ENCODE measurements around the gene ETF1.
A peak's percentile ranks its signal among the peaks of the same experiment; 100 is the strongest.

DNA sequence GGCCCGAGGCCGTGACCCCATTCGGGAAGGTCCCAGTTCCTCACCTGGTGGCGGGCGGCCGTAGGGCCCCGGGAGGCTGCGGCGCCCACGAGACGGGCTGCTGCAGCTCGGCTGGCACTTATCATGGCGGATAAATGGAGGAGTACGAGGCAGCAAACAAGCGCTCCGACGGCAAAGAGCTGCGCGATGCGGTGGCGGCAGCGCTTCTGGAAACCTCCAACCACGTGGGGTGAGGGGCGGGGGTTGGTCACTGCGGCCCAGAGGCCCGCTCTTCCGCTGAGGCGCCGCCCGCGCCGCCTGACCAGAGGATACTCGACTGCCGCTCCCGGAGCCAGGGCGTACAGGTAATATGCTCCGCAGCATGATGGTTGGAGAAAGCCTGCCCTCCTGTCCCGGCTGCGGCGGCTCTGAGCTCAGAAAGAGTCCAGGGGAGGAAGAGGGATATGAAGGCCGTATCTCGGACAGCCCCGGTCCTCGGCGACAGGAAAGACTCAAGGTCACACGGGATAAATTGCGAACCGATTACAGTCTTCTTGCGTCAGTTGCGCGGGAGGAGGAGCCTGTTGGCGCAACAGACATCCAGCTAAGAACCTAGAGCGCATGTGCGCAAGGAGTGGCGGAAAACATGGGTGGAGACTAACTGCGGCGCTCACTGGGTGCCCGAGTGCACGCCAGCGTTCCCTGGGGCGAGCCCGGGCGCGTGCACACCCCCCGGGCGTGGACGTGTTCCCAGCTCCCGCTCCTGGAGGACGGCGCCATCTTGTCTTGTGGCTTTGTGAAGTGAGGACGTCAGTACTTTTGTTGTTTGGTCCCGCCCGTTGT, 32.4 kb upstream of the ETF1 start, which contains the start of gene HSPA9:
- TF ChIP-seq POLR2A (IDR thresholded peaks at IDR 0.05) = peak; percentile 55 to 75
- TF ChIP-seq, protein P1, sequence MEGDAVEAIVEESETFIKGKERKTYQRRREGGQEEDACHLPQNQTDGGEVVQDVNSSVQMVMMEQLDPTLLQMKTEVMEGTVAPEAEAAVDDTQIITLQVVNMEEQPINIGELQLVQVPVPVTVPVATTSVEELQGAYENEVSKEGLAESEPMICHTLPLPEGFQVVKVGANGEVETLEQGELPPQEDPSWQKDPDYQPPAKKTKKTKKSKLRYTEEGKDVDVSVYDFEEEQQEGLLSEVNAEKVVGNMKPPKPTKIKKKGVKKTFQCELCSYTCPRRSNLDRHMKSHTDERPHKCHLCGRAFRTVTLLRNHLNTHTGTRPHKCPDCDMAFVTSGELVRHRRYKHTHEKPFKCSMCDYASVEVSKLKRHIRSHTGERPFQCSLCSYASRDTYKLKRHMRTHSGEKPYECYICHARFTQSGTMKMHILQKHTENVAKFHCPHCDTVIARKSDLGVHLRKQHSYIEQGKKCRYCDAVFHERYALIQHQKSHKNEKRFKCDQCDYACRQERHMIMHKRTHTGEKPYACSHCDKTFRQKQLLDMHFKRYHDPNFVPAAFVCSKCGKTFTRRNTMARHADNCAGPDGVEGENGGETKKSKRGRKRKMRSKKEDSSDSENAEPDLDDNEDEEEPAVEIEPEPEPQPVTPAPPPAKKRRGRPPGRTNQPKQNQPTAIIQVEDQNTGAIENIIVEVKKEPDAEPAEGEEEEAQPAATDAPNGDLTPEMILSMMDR (IDR thresholded peaks at IDR 0.05) = peak in 2 of 6 experiments; percentile 9 to 41
